GM12873 (cell line): ENCODE results near the gene CLCN7.

Source experiments
- CTCF ChIP-seq: IDR thresholded peaks from 2 replicates; pipeline ENCODE4 v1.5.1; 2012; ENCODE audit warnings: low read depth, mild to moderate bottlenecking, moderate library complexity, low read length, control low read depth; ENCODE audit not compliant: insufficient read depth; ENCODE audit errors: missing control alignments

Gene CLCN7

GRCh38 chr16:1481906-1482835 is 7.3 kb upstream of the CLCN7 start:
- TF ChIP-seq CTCF = no peak

- TF ChIP-seq CTCF = no peak
Observed at GRCh38 chr16:1477033-1477432, 2.2 kb upstream of the CLCN7 start.

GRCh38 chr16:1475552-1476114 is 805 bp upstream of the CLCN7 start:
- no peak for TF ChIP-seq CTCF

GRCh38 chr16:1474082-1474795 is 589 bp downstream of the CLCN7 start:
- no peak for TF ChIP-seq CTCF

- TF ChIP-seq CTCF = no peak
Observed at GRCh38 chr16:1472974-1473373, 1.9 kb downstream of the CLCN7 start.

- TF ChIP-seq CTCF = no peak
Observed at GRCh38 chr16:1471569-1472194, 3.1 kb downstream of the CLCN7 start.

- no peak for TF ChIP-seq CTCF
Observed at GRCh38 chr16:1470481-1471251, 4.2 kb downstream of the CLCN7 start.
